Mucosa of rectum (tissue), 2 donors: ENCODE measurements around the gene SORBS2.

Source experiments
- H3K27ac ChIP-seq, 2 donors: one replicate each; pipeline ENCODE4 v1.7.0; 2013; ENCODE audit warnings: inconsistent platforms in 2 of 2, low read depth in 2 of 2, low read length in 2 of 2
- H3K27me3 ChIP-seq, 2 donors: one replicate each; pipeline ENCODE4 v1.7.0; 2013; ENCODE audit warnings: low read length in 2 of 2; ENCODE audit not compliant: control insufficient read depth in 2 of 2, insufficient read depth in 2 of 2
- H3K36me3 ChIP-seq, 2 donors: one replicate each; pipeline ENCODE4 v1.7.0; 2013; ENCODE audit warnings: low read length in 2 of 2; ENCODE audit not compliant: control insufficient read depth in 2 of 2, insufficient read depth in 2 of 2
- H3K4me1 ChIP-seq, 2 donors: one replicate each; pipeline ENCODE4 v1.7.0; 2013; ENCODE audit warnings: low read length in 2 of 2, mild to moderate bottlenecking in 1 of 2; ENCODE audit not compliant: control insufficient read depth in 2 of 2, insufficient read depth in 2 of 2
- H3K4me3 ChIP-seq, 2 donors: one replicate each; pipeline ENCODE4 v1.7.0; 2013; ENCODE audit warnings: low read length in 2 of 2
- H3K9ac ChIP-seq, 2 donors: one replicate each; pipeline ENCODE4 v1.7.0; 2013; ENCODE audit warnings: low read length in 2 of 2, low read depth in 1 of 2, mild to moderate bottlenecking in 1 of 2
- H3K9me3 ChIP-seq, 2 donors: one replicate each; pipeline ENCODE4 v1.7.0; 2013; ENCODE audit warnings: low read length in 2 of 2; ENCODE audit not compliant: control insufficient read depth in 2 of 2
- donor health status: healthy.
- donor health status: Normal muscosa, but diverticular disease.

SORBS2 gene

DNA sequence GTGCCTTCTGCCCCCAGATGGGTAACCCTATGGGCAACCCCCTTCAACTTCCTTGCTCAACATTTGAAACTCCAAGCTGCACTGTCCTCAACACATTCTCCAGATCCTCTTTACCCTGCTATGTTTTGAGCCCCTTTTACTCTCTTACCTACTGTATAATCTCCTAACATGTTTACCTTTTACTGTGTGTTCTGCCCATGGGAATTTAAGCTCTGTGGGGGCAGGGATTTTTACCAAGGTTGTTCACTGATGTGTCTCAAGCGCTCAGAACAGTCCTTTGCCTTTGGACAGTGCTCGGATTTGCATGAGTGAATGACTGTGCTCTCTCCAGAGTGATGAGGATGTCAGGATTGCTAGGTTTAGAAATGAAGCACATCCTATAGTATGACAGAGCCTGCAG is 53.2 kb downstream of the SORBS2 start:
- Histone ChIP-seq H3K36me3 (no peaks in the 10 kb centered on the region), H3K4me3 (no peak overlapping the region), H3K27ac (no peak overlapping the region), H3K9ac (no peak overlapping the region), H3K27me3 (no peaks in the 10 kb centered on the region), H3K9me3 (no peaks in the 10 kb centered on the region), H3K4me1 (no peaks in the 10 kb centered on the region)

DNA sequence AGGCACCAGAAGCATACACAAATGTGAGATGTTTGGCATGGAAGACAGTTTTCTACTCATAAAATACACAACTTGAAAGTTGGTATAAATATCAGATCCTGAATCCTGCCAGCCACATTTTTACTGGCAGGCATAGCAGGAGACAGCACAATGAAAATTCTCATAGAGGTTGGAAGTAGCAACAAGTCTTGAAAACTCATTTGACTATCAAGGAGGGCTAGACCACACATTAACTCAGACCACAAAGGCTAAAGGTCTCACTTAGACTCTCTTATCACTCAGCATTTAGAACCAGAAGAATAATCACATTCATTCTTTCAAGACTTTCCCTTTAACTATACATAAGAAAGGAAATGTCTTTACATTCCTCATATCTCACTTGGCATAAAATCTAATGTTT is 56.5 kb downstream of the SORBS2 start:
- Histone ChIP-seq H3K9ac (no peak overlapping the region), H3K4me3 (no peak overlapping the region), H3K36me3 (no peaks in the 10 kb centered on the region), H3K9me3 (no peaks in the 10 kb centered on the region), H3K27ac (no peak overlapping the region), H3K27me3 (no peaks in the 10 kb centered on the region), H3K4me1 (no peaks in the 10 kb centered on the region)

DNA sequence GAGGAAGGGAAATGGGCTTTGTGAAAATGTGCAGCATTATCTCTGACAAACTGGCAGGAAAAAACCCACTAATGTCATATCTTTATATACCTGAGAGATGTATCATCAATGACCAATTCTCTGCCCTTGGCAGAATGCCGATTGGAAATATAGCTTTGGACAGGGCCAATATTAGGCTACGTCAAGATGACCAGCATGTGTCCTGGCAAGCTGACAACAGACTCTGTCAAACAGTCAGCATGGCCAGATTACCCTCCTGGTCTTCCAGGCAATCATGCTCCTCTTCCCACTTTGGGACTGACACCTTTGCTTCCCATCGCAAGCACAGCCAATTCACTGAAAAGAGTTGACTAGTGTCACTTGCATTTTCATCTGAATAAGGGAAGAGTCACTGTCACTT is 57.0 kb downstream of the SORBS2 start:
- no peaks in the 10 kb centered on the region for H3K36me3 ChIP-seq
- no peaks in the 10 kb centered on the region for H3K27me3 ChIP-seq
- no peak overlapping the region for H3K4me3 ChIP-seq
- H3K27ac ChIP-seq = no peak overlapping the region
- no peak overlapping the region for H3K9ac ChIP-seq
- no peaks in the 10 kb centered on the region for H3K4me1 ChIP-seq
- H3K9me3 ChIP-seq = no peaks in the 10 kb centered on the region

DNA sequence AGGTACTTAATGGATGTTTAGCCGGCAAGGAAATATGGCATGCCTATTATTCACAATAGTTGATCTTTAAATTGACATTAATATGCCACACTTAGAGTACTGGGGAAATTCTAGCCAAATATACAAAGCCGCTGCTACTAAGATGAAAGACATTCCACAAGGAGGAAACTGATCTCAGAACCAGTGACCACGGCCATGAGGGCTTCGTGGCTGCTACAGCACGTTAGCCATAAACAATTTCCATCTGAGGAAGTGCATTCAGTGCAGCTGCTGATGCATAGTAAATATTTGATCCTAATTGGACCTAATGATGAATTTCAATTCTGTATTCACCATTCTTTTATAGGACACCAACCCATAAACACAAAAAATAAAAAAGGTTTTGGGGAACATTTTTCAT is 59.1 kb downstream of the SORBS2 start:
- Histone ChIP-seq H3K27me3 (no peaks in the 10 kb centered on the region), H3K36me3 (no peaks in the 10 kb centered on the region), H3K4me1 (no peaks in the 10 kb centered on the region), H3K27ac (no peak overlapping the region), H3K4me3 (no peak overlapping the region), H3K9me3 (no peaks in the 10 kb centered on the region), H3K9ac (no peak overlapping the region)

DNA sequence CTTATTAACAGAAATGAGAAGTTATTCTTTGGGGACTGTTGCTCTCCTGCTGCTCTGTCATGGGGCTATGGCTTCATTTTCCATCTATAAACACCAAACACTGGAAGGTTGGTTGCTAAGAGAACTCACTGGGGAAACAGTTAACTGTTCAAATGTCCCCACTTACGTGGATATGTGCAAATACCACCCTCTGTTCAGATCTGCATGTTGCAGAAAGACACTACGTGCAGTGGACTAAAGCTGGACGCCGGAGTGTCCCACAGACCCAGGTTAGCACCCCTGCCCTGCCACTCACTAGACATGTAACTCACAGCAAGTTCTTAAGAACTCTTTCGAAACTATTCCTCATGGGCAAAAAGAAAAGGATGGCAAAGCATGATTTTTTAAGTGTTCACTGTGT is 62.1 kb downstream of the SORBS2 start:
- Histone ChIP-seq H3K27ac (no peak overlapping the region), H3K4me3 (no peak overlapping the region), H3K9me3 (no peaks in the 10 kb centered on the region), H3K4me1 (no peaks in the 10 kb centered on the region), H3K27me3 (no peaks in the 10 kb centered on the region), H3K36me3 (no peaks in the 10 kb centered on the region), H3K9ac (no peak overlapping the region)

DNA sequence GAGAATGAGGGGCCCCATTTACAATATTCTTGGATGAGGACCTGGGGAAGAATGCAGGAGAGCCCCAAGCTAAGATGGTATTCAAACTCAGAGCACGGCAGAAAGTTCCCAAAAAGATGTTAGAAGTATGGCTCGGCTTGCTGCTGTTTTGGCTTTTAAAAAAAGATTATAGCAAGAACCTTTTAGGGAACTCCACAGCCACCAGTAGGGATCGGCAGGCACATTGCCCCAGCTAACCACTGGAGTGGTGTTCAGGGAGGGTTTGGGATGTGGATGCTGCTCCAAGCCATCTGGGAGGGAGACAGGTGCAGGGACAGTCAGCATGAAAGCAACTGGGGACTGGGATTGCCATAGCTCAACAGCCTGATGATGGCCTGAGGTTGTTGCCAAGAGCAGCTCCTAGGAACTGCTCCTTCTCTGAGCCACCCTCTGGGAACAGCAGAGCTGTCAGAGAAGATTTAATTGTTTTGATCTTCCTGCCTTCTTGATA is 63.0 kb downstream of the SORBS2 start:
- Histone ChIP-seq H3K4me1 (no peaks in the 10 kb centered on the region), H3K4me3 (no peak overlapping the region), H3K27ac (no peak overlapping the region), H3K9me3 (no peaks in the 10 kb centered on the region), H3K36me3 (no peaks in the 10 kb centered on the region), H3K9ac (no peak overlapping the region), H3K27me3 (no peaks in the 10 kb centered on the region)

DNA sequence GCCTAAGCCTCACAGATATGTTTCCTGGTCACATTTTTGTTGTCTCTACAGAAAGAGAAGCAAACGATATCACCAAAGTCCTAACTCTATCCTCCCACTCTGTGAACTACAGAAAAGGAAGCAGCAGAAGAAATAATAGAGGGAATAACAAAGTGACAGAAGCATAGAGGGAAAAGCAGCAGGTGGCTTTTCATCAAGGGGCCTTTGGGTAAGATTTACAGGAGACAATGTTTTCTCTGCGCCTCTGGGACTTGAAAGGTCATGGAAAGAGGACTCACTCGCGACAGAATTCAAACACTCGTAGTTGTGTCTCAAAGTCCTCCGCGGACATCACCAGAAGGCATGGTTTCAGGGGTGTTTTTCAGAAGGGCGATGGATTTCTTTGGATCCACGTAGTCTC is 66.1 kb downstream of the SORBS2 start:
- Histone ChIP-seq H3K4me3 (no peak overlapping the region), H3K4me1 (no peaks in the 10 kb centered on the region), H3K27ac (no peak overlapping the region), H3K36me3 (no peaks in the 10 kb centered on the region), H3K9me3 (no peaks in the 10 kb centered on the region), H3K9ac (no peak overlapping the region), H3K27me3 (no peaks in the 10 kb centered on the region)

DNA sequence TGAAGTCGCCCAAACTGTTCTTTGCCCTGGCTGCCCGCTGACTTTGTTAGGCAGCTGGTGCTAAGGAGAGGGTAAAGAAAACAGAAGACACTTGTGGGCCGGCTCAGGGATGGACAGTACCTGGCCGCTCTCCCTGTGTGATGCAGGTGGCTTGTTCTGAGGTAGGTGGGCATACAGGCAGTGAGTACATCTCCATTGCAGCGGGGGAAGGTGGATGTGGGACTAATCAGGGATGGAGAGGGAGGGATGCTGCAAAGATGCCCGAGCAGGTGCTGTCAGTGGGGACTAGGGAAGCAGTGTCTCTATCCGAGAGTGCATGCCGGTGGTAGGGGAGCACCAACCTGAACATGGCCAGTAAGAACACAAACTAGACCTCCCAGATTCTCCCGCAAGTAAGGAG is 67.0 kb downstream of the SORBS2 start:
- Histone ChIP-seq H3K36me3 (no peaks in the 10 kb centered on the region), H3K9me3 (no peaks in the 10 kb centered on the region), H3K4me1 (no peaks in the 10 kb centered on the region), H3K9ac (no peak overlapping the region), H3K27me3 (no peaks in the 10 kb centered on the region), H3K27ac (no peak overlapping the region), H3K4me3 (no peak overlapping the region)

DNA sequence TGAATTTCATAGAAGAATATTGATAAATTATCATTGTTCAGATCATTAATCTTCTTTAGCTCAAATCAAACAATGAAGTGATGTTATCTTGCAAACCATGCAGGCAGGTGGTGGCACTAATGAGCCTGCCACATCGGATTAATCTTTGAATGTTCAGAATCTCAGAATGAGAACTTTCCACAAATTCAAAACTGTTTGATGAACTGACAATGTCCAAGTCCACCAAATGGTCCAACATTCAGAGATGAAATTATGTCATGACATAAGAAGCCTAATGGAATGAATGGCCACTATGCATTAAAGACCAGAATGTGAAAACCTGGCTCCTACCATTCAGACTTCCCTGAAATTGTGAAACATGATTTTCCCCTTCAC is 67.5 kb downstream of the SORBS2 start:
- Histone ChIP-seq H3K4me3 (no peak overlapping the region), H3K27ac (no peak overlapping the region), H3K4me1 (no peaks in the 10 kb centered on the region), H3K27me3 (no peaks in the 10 kb centered on the region), H3K9me3 (no peaks in the 10 kb centered on the region), H3K36me3 (no peaks in the 10 kb centered on the region), H3K9ac (no peak overlapping the region)

DNA sequence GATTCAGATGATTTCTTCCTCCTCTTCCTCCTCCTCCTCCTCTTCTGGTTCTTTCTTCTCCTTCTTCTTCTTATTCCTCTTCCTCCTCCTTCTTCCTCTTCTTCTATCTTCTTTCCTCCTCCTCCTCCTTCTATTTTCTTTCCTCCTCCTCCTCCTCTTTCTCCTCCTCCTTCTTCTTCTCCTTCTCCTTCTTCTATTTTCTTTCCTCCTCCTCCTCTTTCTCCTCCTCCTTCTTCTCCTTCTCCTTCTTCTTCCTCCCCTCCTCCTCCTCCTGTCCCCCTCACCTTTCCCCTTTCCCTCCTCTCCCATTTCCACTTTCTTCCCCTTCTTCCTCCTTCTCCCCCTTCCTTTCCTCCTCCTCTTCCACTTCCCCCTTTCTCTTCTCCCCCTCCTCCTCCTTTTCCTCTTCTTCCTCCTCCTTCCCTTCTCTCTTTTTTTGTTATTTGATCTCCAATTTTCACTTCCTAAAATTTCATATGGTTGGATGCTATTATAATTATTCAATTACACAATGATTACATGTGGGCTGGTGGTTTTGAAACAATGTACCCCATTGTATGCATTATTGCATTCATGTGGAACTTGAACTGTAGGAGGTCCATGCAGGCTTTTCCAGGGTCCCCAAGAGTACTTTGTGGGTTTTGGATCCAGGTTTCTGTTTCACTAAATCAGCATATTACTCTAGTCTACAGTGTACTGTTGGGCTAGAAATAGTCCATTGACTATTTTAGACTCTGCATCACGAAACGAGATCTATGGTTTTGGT is 68.1 kb downstream of the SORBS2 start:
- Histone ChIP-seq H3K27me3 (no peaks in the 10 kb centered on the region), H3K4me1 (no peaks in the 10 kb centered on the region), H3K36me3 (no peaks in the 10 kb centered on the region), H3K9me3 (no peaks in the 10 kb centered on the region), H3K9ac (no peak overlapping the region), H3K27ac (no peak overlapping the region), H3K4me3 (no peak overlapping the region)
